HG03442 (cell line): ENCODE results near the gene TAGLN3.

Experiments used
- ATAC-seq: cut with Tn5 transposase; IDR thresholded peaks from one replicate; pipeline ENCODE4 v1.9.1; 2021; ENCODE audit warnings: mild to moderate bottlenecking, moderate library complexity; ENCODE audit not compliant: unreplicated experiment

Gene TAGLN3

DNA sequence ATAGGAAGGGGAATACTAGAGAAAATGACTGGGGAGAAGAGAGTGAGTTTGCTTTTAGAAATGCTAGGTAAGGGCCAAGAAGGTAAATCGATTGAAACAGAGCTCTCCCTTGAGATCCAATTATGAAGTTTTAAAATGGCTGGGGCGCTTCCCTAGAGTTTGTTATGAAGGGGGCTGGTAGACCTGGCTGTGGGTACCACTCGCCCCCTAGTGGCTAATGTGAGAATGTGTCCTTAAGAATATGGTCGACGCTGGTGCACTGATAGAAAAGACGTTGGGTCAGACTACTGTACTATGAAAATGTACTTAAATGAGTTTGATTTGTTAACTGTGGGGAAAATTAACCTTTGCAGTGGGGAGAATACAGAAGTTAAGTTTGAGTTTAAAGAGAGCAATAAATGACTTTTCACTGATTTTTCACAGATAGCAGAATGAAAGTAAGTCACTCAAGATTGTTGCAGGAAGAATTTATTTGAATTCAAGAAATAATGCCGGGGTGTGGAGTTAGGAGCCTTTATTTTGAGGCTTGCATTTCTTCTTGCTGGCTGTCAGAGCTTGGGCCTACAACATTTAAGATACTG, 45.0 kb downstream of the TAGLN3 start:
- peak; percentile 93 for ATAC-seq

DNA sequence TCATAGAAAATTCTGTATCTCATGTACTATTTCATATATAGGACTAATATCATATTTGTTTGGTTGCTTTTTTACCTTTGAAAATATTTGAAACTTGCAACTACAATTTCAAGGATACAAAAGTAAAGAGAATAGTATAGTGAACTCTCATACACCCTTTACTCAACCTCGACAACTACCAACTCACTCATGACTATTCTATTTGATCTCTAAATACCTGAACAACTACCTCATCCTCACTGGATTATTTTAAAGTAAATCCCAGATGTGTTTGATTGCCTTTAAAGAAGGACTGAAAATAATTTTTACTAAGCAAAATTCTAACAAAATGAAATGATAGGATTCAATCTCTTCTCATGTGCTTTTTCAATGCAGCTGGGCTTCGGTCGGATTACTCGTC, 47.9 kb downstream of the TAGLN3 start:
- ATAC-seq, result no peak

DNA sequence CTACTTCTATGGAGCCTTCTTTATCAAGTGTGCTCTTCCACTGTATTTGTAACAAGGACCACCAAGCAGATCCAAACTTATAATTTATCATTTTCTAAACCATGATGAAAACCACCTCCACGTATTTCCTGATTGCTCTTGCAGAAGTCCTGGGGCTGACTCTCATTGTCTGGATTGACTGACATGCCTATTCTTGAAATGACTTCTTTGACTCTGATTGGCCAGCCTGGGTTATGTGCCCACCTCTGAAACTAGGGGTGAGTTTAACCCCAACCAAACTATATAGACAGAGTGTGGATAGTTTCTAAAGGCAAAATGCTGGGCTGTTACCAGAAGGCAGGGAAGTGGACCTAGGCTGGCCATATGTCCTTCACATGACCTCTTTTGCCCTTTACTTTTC, 48.5 kb downstream of the TAGLN3 start:
- ATAC-seq, result no peak

DNA sequence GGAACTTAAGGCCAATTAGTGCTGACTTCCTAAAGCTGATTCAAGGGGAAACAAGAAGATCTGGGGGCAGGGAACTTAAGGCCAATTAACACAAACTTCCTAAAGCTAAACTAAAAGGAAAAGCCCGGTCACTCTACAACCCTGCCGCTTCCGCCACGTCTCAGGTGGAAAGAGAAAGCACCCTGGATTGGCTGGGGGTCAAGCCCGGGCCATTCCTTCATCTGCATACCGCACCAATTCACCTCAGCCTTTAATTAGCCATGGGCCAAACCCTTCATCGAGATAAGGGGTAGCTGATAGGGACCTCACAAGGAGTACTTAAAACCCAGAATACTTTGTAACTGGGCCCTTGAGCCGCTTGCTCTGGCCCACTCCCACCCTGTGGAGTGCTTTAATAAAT, 50.2 kb downstream of the TAGLN3 start:
- no peak for ATAC-seq

DNA sequence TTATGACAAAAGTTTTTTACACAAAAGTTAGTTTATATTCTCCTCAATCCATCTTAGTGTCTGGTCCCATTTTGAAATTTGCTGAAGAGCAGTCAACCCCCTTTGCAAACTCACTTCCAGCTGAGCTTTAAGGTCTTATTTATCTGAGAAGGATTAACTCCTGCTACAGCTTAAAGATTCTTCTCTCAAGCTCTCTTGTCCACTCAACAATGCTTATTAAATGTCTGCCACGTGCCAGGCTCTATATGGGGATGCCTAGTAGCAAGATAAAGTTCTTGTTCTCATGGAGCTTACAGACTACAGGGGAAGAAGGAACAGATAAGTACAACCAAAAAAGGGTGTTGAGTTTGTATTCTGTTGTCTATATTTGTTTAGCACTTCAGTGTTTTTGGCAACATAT, 54.5 kb downstream of the TAGLN3 start:
- ATAC-seq, result no peak

DNA sequence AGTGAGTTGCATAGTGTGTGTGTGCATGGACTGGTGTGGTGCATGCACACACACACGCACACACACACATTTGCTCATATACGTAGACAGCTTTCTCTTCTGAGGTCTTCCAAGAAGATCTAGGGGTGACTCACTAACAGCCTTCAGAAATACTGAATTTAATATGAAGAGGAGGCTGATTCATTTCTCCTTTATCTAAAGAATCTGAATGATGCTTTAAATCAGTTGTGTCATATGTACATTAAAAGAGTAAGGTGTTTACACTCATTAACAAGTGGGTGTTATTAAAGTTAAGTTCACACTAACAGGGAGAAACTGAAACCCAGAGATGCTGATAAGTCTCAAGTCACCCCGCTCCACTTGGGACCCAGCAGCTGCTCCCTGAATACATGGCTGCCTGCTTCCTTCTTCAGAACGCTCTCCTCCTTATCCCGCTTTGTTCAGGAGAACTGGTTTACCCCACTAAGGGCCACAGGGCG, 57.8 kb downstream of the TAGLN3 start:
- no peak for ATAC-seq

DNA sequence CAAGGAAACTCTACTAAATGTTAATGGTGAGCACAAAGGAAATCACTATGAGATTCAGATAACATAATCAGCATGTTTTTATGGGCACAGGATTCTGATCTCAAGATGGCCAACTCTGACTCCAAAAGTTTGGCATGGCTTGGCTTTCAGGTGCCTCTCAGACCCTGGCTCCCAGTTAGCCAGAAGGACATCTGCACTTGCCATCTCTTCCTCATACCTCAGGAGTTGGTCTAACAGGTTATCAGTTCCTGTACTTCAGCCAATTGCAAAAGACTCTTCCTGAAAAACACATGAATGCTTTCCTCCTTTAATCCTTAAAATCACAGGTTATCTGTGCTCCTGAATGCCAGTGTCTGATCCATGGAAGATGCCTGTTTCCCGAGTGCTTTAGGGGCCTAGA, 60.8 kb downstream of the TAGLN3 start:
- no peak for ATAC-seq

DNA sequence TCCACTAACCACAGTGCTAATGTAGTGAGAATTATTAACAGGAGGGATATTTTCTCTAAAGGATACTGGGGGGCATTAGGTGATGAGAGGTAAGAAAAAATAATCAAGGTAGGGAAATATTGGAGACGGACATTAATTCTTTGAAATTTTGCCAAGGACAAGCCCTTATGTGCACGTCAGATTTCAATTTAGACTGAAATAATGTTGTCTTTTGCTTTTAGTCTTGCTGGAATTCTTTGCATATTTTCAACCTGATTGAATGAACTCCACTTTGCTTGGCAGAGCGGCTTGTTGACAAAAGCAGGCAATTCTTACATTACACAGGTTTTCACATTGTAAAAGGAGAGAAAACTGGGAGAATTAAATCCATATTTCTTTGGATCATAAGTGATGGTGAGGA, 62.4 kb downstream of the TAGLN3 start:
- no peak for ATAC-seq
